CD4-positive, alpha-beta T cell (primary cell): ENCODE results near the gene CYP2F1. TPM values are rescaled to one million over a fixed set of nuclear protein-coding genes. Genes with fewer than 3 reads are reported as not detected.
"Not testable (repeated sequence)": the region's sequence is repeated elsewhere in the genome, so short reads cannot be mapped to it uniquely, and the experiment has no call there.

ENCODE experiments used
- ATAC-seq: fragments of 200-7000 bp; cut with Tn5 transposase; one replicate; pipeline ENCODE4 v1.10.0; 2022; ENCODE audit warnings: mild to moderate bottlenecking; ENCODE audit not compliant: poor library complexity
- CTCF ChIA-PET: fragments of 350-600 bp; sonication (Branson Sonifier 250); formaldehyde crosslinking; loops from one replicate; lab custom pipeline; 2021; ENCODE audit warnings: antibody characterized with exemption, inconsistent platforms; lab: Charles Lee
- POLR2A ChIA-PET: fragments of 350-600 bp; sonication (Branson Sonifier 250); formaldehyde crosslinking; loops from one replicate; lab custom pipeline; 2021; ENCODE audit warnings: antibody characterized with exemption, inconsistent platforms; lab: Charles Lee
- DNase-seq, 14 experiments: peaks; one replicate each; pipeline ENCODE4 v3.0.0-alpha.2; 2013 to 2020; ENCODE audit warnings: mixed read lengths in 2 of 14
- H3K27ac ChIP-seq, 2 donors: one replicate each; pipeline versions ENCODE4 v1.5.1 to v1.7.0; 2013; ENCODE audit warnings: low read length in 2 of 2, low read depth in 1 of 2, mild to moderate bottlenecking in 1 of 2
- H3K27me3 ChIP-seq, 2 experiments: 1 replicate in 1 of 2; 2 replicates in 1 of 2; pipeline versions ENCODE4 v1.6.1 to v1.7.0; 2013; ENCODE audit warnings: low read length in 2 of 2, control low read depth in 1 of 2, mild to moderate bottlenecking in 1 of 2, moderate library complexity in 1 of 2; ENCODE audit not compliant: insufficient read depth in 2 of 2, control insufficient read depth in 1 of 2
- H3K36me3 ChIP-seq: one replicate; pipeline ENCODE4 v1.6.1; 2013; ENCODE audit warnings: low read length, control low read depth; ENCODE audit not compliant: insufficient read depth
- H3K4me1 ChIP-seq: one replicate; pipeline ENCODE4 v1.6.1; 2013; ENCODE audit warnings: low read length, control low read depth; ENCODE audit not compliant: insufficient read depth
- H3K4me3 ChIP-seq: one replicate; pipeline ENCODE4 v1.5.1; 2013; ENCODE audit warnings: mild to moderate bottlenecking, low read length, moderate library complexity
- H3K9me3 ChIP-seq, 2 experiments: 1 replicate in 1 of 2; 2 replicates in 1 of 2; pipeline versions ENCODE4 v1.6.1 to v1.7.0; 2013; ENCODE audit warnings: low read length in 2 of 2, mild to moderate bottlenecking in 2 of 2, control low read depth in 1 of 2, moderate library complexity in 1 of 2; ENCODE audit not compliant: control insufficient read depth in 1 of 2, insufficient read depth in 1 of 2
- H3K27ac Mint-ChIP-seq: one replicate; pipeline ENCODE4 v1.8.0; 2020; ENCODE audit warnings: mixed read lengths
- H3K27me3 Mint-ChIP-seq: one replicate; pipeline ENCODE4 v1.8.0; 2021; ENCODE audit warnings: mixed read lengths
- H3K36me3 Mint-ChIP-seq: one replicate; pipeline ENCODE4 v1.8.0; 2021; ENCODE audit warnings: low read depth, mixed read lengths
- H3K4me1 Mint-ChIP-seq: one replicate; pipeline ENCODE4 v1.8.0; 2021; ENCODE audit warnings: low read depth, mixed read lengths
- H3K4me3 Mint-ChIP-seq: one replicate; pipeline ENCODE4 v1.8.0; 2020; ENCODE audit warnings: mild to moderate bottlenecking, mixed read lengths
- H3K9me3 Mint-ChIP-seq: one replicate; pipeline ENCODE4 v1.8.0; 2020; ENCODE audit warnings: mixed read lengths
- CTCF ChIP-seq: fragments of 200-600 bp; IDR thresholded peaks from one replicate; pipeline ENCODE4 v1.8.0; 2022; ENCODE audit warnings: antibody characterized with exemption, mild to moderate bottlenecking
- intact Hi-C, 2 experiments: fragments of 100-400 bp; cut with DNase I in 1 of 2; cut with micrococcal nuclease in 1 of 2; formaldehyde crosslinking; loops; one replicate each; pipeline versions ENCODE4 v1.15.1 to v1.9.0; 2023 to 2025; cut with DNase I, micrococcal nuclease
- total RNA-seq, 174 experiments: library from RNA in 2 of 174; stranded (reverse) in 2 of 174; gene quantifications; one replicate each; pipeline ENCODE4 v1.2.3 and lab custom pipeline; 2021 to 2026

The CYP2F1 gene
- total RNA-seq, 2 experiments from 2014 or later = 0.47 to 0.96 TPM

- ATAC-seq (peak; percentile 15), DNase-seq (peak; percentile 22 to 79 (median 46))
- CTCF ChIA-PET = interaction anchor here (0.6 to 2.1 kb wide), 3 partner anchors 18 to 136 kb away, joined by 3 to 15 read pairs (median 9); no protein-coding TSS in a partner anchor
- TF ChIP-seq CTCF = peak; percentile 75
- not testable (repeated sequence) for H3K9me3 ChIP-seq, H3K4me3 Mint-ChIP-seq, H3K9me3 Mint-ChIP-seq, H3K27me3 ChIP-seq, H3K4me3 ChIP-seq, H3K36me3 ChIP-seq, H3K36me3 Mint-ChIP-seq, H3K27ac ChIP-seq, H3K27me3 Mint-ChIP-seq
- intact Hi-C loops = loop anchor here (1.0 to 5.0 kb wide), 4 partner anchors 18 to 182 kb away; partner anchors contain the start of gene HNRNPUL1 (in 1 of the 2)
- peaks cover 20% of the 10 kb centered on the region for H3K4me1 Mint-ChIP-seq
- POLR2A ChIA-PET = interaction anchor here (0.7 kb wide), 1 partner anchor 464 kb away, joined by 3 read pairs; no protein-coding TSS in a partner anchor
- H3K27ac Mint-ChIP-seq = peak overlapping the region; percentile 54
- H3K4me1 ChIP-seq = peaks cover 21% of the 10 kb centered on the region
Observed at GRCh38 chr19:41126765-41127203, 12.6 kb downstream of the CYP2F1 start.

GRCh38 chr19:41127362-41127761 lies 13.1 kb downstream of the CYP2F1 start:
- peak overlapping the region; percentile 54 for H3K27ac Mint-ChIP-seq
- peaks cover 20% of the 10 kb centered on the region for H3K4me1 Mint-ChIP-seq
- DNase-seq, H3K36me3 Mint-ChIP-seq, H3K27me3 ChIP-seq, H3K9me3 ChIP-seq, H3K4me3 ChIP-seq, H3K36me3 ChIP-seq, H3K27ac ChIP-seq, H3K27me3 Mint-ChIP-seq, POLR2A ChIA-PET, ATAC-seq, H3K4me3 Mint-ChIP-seq, H3K9me3 Mint-ChIP-seq: not testable (repeated sequence)
- H3K4me1 ChIP-seq = peaks cover 20% of the 10 kb centered on the region
- CTCF ChIA-PET = interaction anchor here (1.6 to 2.1 kb wide), 2 partner anchors 17 to 135 kb away, joined by 9 to 15 read pairs; no protein-coding TSS in a partner anchor
- intact Hi-C loops = loop anchor here (1.0 to 5.0 kb wide), 3 partner anchors 17 to 181 kb away; partner anchors contain the start of gene HNRNPUL1 (in 1 of the 2)

GRCh38 chr19:41127801-41128300 lies 13.6 kb downstream of the CYP2F1 start:
- H3K27me3 ChIP-seq, H3K9me3 ChIP-seq, POLR2A ChIA-PET, H3K27me3 Mint-ChIP-seq, H3K27ac ChIP-seq, H3K36me3 Mint-ChIP-seq, H3K36me3 ChIP-seq, H3K9me3 Mint-ChIP-seq: not testable (repeated sequence)
- Histone ChIP-seq H3K4me1 (peaks cover 20% of the 10 kb centered on the region), H3K4me3 (peak overlapping the region; percentile 34)
- H3K27ac Mint-ChIP-seq = peak overlapping the region; percentile 54
- peak; percentile 51 for TF ChIP-seq CTCF
- H3K4me1 Mint-ChIP-seq = peaks cover 20% of the 10 kb centered on the region
- CTCF ChIA-PET = interaction anchor here (2.1 kb wide), 1 partner anchor 17 kb away, joined by 15 read pairs; no protein-coding TSS in a partner anchor
- ATAC-seq (peak; percentile 93), DNase-seq (peak; percentile 44 to 93 (median 78))
- H3K4me3 Mint-ChIP-seq = peak overlapping the region; percentile 65
- intact Hi-C loops = loop anchor here (1.0 to 5.0 kb wide), 3 partner anchors 16 to 181 kb away; partner anchors contain the start of gene HNRNPUL1 (in 1 of the 2)
